Measurements from ENCODE around the gene HMX1.

HMX1 gene

DNA sequence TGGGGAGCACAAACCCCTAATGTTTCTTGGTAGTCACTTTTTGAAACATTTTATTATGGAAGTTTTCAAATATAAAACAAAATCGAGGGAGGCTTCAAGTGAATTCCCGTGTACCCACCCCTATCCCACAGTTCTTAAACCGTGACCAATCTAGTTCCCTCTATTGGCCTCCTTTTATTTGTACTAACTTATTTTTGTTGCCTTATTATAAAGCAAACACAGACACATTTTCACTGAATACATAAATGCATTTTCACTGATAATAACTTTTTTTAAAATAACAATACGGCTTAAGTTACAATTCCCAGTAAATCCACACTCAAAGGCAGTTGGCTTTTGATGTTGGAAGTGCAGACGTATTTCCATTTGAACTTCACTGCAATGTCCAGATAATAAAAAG, 9.3 kb downstream of the HMX1 start:
- DNase-seq (ENCODE audit: low read depth) = no peak
- TF ChIP-seq POLR2A (IDR thresholded peaks at IDR 0.05; ENCODE audit: extremely low read depth, insufficient read length) = no peak
- H3K4me3 ChIP-seq (ENCODE audit: low read depth, low read length) = no peak overlapping the region

DNA sequence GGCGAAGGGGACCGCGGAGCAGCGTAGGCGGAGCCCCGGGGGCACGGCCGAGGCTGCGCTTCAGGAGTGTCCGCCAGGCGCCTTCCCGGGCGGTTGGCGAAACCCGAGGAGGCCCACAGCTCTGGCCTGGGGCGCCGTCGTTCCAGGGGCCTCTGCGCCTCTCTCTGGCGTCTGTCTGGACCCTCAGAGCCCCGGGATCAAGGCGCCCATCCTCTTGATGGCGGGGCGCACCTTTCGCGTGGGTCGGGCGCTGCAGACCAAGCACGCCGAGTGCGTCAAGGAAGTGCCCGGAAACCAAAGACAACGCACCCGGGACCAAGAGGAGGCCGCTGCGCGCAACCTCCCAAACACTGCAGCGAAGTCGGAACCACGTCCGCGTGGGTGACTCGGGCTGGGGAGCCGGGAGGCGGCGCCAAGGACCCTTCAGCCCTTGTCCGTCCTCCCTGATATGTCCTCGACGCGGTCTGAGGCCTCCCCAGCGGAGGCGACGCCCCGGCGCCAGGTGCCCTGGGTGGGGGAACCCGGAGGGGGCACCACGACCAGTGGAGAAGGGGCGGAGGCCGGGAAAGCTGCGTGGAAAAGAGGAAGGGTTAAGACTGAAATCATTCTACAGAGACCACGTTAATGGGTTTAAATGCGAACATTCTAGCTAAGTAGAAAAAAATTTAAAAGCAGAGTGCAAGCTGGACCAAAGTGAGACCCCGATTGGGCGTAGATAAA, 9.9 kb downstream of the HMX1 start:
- no peak for DNase-seq (ENCODE audit: low read depth)
- no peak overlapping the region for H3K4me3 ChIP-seq (ENCODE audit: low read depth, low read length)
- TF ChIP-seq, protein P1, sequence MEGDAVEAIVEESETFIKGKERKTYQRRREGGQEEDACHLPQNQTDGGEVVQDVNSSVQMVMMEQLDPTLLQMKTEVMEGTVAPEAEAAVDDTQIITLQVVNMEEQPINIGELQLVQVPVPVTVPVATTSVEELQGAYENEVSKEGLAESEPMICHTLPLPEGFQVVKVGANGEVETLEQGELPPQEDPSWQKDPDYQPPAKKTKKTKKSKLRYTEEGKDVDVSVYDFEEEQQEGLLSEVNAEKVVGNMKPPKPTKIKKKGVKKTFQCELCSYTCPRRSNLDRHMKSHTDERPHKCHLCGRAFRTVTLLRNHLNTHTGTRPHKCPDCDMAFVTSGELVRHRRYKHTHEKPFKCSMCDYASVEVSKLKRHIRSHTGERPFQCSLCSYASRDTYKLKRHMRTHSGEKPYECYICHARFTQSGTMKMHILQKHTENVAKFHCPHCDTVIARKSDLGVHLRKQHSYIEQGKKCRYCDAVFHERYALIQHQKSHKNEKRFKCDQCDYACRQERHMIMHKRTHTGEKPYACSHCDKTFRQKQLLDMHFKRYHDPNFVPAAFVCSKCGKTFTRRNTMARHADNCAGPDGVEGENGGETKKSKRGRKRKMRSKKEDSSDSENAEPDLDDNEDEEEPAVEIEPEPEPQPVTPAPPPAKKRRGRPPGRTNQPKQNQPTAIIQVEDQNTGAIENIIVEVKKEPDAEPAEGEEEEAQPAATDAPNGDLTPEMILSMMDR (IDR thresholded peaks at IDR 0.05; ENCODE audit: low read depth, low read length) = no peak
- TF ChIP-seq, protein P2, sequence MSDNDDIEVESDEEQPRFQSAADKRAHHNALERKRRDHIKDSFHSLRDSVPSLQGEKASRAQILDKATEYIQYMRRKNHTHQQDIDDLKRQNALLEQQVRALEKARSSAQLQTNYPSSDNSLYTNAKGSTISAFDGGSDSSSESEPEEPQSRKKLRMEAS (IDR thresholded peaks at IDR 0.05; ENCODE audit: low read depth, low read length) = no peak
- TF ChIP-seq POLR2A (IDR thresholded peaks at IDR 0.05; ENCODE audit: extremely low read depth, insufficient read length) = no peak
- TF ChIP-seq MYC (IDR thresholded peaks at IDR 0.05; ENCODE audit: low read depth, low read length) = no peak

DNA sequence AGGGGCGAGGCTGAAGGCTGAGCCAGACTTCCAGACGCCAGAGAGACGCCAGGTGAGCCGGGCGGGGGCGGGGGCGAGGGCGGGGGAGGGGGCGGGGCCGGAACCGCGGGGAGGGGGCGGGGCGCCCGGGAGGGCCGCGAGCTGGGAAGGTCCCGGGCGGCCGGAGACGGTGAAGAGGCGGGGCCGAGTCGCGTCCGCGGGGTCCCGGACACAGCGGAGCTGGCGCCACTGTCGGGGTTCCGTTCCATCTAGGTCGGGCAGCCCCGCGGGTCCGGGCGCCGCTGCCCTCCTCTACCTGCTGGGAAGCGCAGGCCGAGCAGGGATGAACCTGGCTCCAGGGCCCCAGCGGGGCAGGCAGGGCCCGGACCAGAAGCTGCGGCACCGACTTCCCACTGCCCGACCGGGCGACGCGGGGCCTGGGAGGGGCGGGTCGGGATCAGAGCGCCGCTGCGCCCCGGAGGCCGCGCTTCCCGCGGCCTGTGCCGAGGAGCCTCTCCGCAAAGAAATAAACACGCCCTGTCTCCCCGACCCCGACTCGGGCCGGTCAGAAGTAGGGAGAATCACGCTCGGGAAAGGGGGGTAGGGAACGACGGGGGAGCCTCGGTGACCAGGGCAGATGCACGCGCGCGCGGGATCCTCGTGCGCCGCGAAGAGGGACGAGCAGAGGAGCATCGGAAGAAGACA, 10.6 kb downstream of the HMX1 start:
- H3K4me3 ChIP-seq (ENCODE audit: low read depth, low read length) = no peak overlapping the region
- TF ChIP-seq MYC (IDR thresholded peaks at IDR 0.05; ENCODE audit: low read depth, low read length) = no peak
- TF ChIP-seq, protein P2 (IDR thresholded peaks at IDR 0.05; ENCODE audit: low read depth, low read length) = no peak
- no peak for TF ChIP-seq POLR2A (IDR thresholded peaks at IDR 0.05; ENCODE audit: extremely low read depth, insufficient read length)
- TF ChIP-seq, protein P1 (IDR thresholded peaks at IDR 0.05; ENCODE audit: low read depth, low read length) = no peak
- DNase-seq (ENCODE audit: low read depth) = no peak

DNA sequence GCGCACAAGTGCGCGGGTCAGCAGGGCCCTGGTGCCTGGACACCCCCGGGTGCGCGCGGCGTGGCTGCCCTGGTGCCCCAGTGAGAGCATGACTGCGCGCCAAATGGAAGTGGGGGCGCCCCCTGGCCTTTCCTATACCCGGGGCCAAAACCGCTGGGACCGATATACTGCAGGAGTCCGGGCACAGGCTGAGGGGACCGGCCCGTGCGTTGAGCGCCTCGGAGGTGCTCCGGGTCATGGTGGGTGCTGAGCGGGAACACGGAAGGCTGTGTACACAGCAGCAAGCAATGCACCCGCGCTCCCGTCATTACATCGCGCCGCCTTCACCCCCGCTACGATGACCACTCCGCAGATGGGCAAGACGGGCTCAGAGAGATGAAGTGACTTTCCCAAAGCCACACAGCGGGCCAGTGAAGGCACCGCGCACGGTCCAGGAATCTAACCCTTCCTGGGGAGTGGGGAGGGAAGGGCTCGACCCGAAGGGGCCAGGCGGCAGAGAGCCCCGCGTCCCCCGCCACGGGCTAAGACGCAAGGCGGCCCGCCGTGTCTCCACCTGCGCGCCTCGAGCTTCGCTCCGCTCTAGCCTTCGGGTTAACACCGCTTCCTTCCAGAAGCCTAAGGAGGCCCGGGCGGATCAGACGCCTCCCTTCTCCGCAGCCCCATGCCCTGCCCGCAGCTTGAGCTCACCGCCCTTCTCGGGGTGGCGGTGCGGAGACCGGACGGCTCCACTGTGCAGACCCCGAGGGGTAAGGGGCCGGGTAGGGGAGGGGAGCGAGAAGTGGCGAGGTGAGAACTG, 11.3 kb downstream of the HMX1 start:
- no peak overlapping the region for H3K4me3 ChIP-seq (ENCODE audit: low read depth, low read length)
- TF ChIP-seq, protein P1 (IDR thresholded peaks at IDR 0.05; ENCODE audit: low read depth, low read length) = no peak
- TF ChIP-seq, protein P2 (IDR thresholded peaks at IDR 0.05; ENCODE audit: low read depth, low read length) = no peak
- no peak for TF ChIP-seq POLR2A (IDR thresholded peaks at IDR 0.05; ENCODE audit: extremely low read depth, insufficient read length)
- TF ChIP-seq MYC (IDR thresholded peaks at IDR 0.05; ENCODE audit: low read depth, low read length) = no peak
- no peak for DNase-seq (ENCODE audit: low read depth)

DNA sequence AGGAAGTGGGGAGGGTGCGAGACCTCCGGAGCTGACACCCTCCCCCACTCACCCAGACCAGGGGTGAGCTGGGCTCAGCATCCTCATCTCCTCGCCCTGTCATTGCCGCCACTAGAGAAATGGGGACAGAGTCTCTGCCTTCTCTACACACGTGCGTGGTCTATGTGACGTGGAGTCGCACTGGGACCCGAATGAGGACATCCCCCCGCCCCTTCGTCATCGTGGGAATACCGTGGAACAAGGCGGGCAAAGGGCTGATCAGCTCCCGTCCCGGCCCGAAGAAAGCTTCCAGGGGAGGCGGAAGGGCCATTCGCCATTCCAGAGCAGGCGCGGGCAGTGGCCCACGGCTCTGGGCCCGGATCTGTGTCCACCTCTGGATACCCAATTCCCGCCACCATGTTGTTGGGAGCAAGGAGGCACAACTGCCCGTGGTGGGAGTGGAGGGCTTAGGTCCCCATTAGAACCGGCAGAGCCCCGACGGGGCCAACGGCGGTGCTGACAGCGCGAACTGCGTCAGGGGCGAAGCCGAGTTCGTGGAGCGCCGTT, 12.0 kb downstream of the HMX1 start:
- DNase-seq (ENCODE audit: low read depth) = no peak
- no peak for TF ChIP-seq POLR2A (IDR thresholded peaks at IDR 0.05; ENCODE audit: extremely low read depth, insufficient read length)
- TF ChIP-seq, protein P1 (IDR thresholded peaks at IDR 0.05; ENCODE audit: low read depth, low read length) = no peak
- TF ChIP-seq, protein P2 (IDR thresholded peaks at IDR 0.05; ENCODE audit: low read depth, low read length) = no peak
- TF ChIP-seq MYC (IDR thresholded peaks at IDR 0.05; ENCODE audit: low read depth, low read length) = no peak
- H3K4me3 ChIP-seq (ENCODE audit: low read depth, low read length) = no peak overlapping the region

Data from NB4 (cell line).